Measurements from ENCODE around the gene AKR1E2. TPM values are rescaled to one million over a fixed set of nuclear protein-coding genes. Genes with fewer than 3 reads are reported as not detected.

The AKR1E2 gene
- 0.98 and 1.1 TPM in 2 replicates for total RNA-seq

- peak; percentile 83 for ATAC-seq (ENCODE audit: low read depth)
- no peak within 1 kb of the TSS for H3K27ac Mint-ChIP-seq
- ChIA-PET CTCF (no interaction called here), POLR2A (no interaction called here)
- TF ChIP-seq CTCF (IDR thresholded peaks at IDR 0.05) = no peak
- H3K9me3 Mint-ChIP-seq = no peaks in the 10 kb centered on the region
- peaks cover 34% of the 10 kb centered on the region for H3K27me3 Mint-ChIP-seq
- intact Hi-C loops (cut with micrococcal nuclease) = no loop called here
- no peaks in the 10 kb centered on the region for H3K36me3 Mint-ChIP-seq (ENCODE audit: low read depth)
- DNase-seq = peak; percentile 31
- peak within 1 kb of the TSS; percentile 57 for H3K4me3 Mint-ChIP-seq
- H3K4me1 Mint-ChIP-seq = peaks cover 9% of the 10 kb centered on the region
These were observed at the start of gene AKR1E2 for GRCh38 chr10:4825868-4826791. Gene AKR1E2, plus strand, starts transcription at chr10:4826207. Its CDS starts 118 bp downstream, at chr10:4826325.

- H3K27ac Mint-ChIP-seq = no peak overlapping the region
- DNase-seq (no peak), ATAC-seq (ENCODE audit: low read depth) (no peak)
- H3K4me3 Mint-ChIP-seq = no peak overlapping the region
- H3K4me1 Mint-ChIP-seq = no peaks in the 10 kb centered on the region
- TF ChIP-seq CTCF (IDR thresholded peaks at IDR 0.05) = no peak
- peaks cover 16% of the 10 kb centered on the region for H3K27me3 Mint-ChIP-seq
- intact Hi-C loops (cut with micrococcal nuclease) = no loop called here
- ChIA-PET POLR2A (no interaction called here), CTCF (no interaction called here)
- H3K9me3 Mint-ChIP-seq = no peaks in the 10 kb centered on the region
- H3K36me3 Mint-ChIP-seq (ENCODE audit: low read depth) = no peaks in the 10 kb centered on the region
These were observed 49.8 kb upstream of the AKR1E2 start for GRCh38 chr10:4776234-4776638.

GRCh38 chr10:4778761-4779160 is 47.2 kb upstream of the AKR1E2 start:
- ATAC-seq (ENCODE audit: low read depth) (no peak), DNase-seq (no peak)
- Mint-ChIP-seq H3K4me1 (no peaks in the 10 kb centered on the region), H3K27ac (no peak overlapping the region), H3K9me3 (no peaks in the 10 kb centered on the region), H3K4me3 (no peak overlapping the region), H3K27me3 (peaks cover 5% of the 10 kb centered on the region), H3K36me3 (ENCODE audit: low read depth) (no peaks in the 10 kb centered on the region)
- ChIA-PET CTCF (no interaction called here), POLR2A (no interaction called here)
- intact Hi-C loops (cut with micrococcal nuclease) = no loop called here
- TF ChIP-seq CTCF (IDR thresholded peaks at IDR 0.05) = no peak

GRCh38 chr10:4780091-4780490 is 45.9 kb upstream of the AKR1E2 start:
- CTCF ChIA-PET = no interaction called here
- ATAC-seq (ENCODE audit: low read depth) = no peak
- no peaks in the 10 kb centered on the region for H3K36me3 Mint-ChIP-seq (ENCODE audit: low read depth)
- no peak for DNase-seq
- H3K9me3 Mint-ChIP-seq = no peaks in the 10 kb centered on the region
- TF ChIP-seq CTCF (IDR thresholded peaks at IDR 0.05) = no peak
- no peak overlapping the region for H3K27ac Mint-ChIP-seq
- H3K27me3 Mint-ChIP-seq = peaks cover 3% of the 10 kb centered on the region
- POLR2A ChIA-PET = no interaction called here
- intact Hi-C loops (cut with micrococcal nuclease) = no loop called here
- H3K4me3 Mint-ChIP-seq = no peak overlapping the region
- no peaks in the 10 kb centered on the region for H3K4me1 Mint-ChIP-seq

GRCh38 chr10:4780782-4781181 is 45.2 kb upstream of the AKR1E2 start:
- CTCF ChIA-PET = no interaction called here
- Mint-ChIP-seq H3K4me3 (no peak overlapping the region), H3K27ac (no peak overlapping the region), H3K27me3 (peaks cover 6% of the 10 kb centered on the region), H3K9me3 (no peaks in the 10 kb centered on the region), H3K4me1 (no peaks in the 10 kb centered on the region), H3K36me3 (ENCODE audit: low read depth) (no peaks in the 10 kb centered on the region)
- ATAC-seq (ENCODE audit: low read depth) (no peak), DNase-seq (no peak)
- no peak for TF ChIP-seq CTCF (IDR thresholded peaks at IDR 0.05)
- intact Hi-C loops (cut with micrococcal nuclease) = no loop called here
- POLR2A ChIA-PET = no interaction called here

All from activated B cell treated with CpG ODN at 0.5 μM for 24 hours (primary cell).